ENCODE measurements around the gene CHCHD3. TPM values are rescaled to one million over a fixed set of nuclear protein-coding genes. Genes with fewer than 3 reads are reported as not detected.

The CHCHD3 gene
- total and polyA plus RNA-seq, 9 of the 15 experiments (the other 6 are each of a cell fraction or from before 2014, with no cell fraction given) = 66.2 to 279 (median 204) TPM

- H3K36me3 ChIP-seq (ENCODE audit: control insufficient read depth, insufficient read depth, low read length) = peaks cover 7% of the 10 kb centered on the region; the same call in 2 of the 3 replicates
- H3K4me1 ChIP-seq (replicated peaks in 1 of 2; ENCODE audit: control insufficient read depth in 2 of 2, insufficient read depth in 2 of 2, low read length in 2 of 2) = no peaks in the 10 kb centered on the region
- H3K4me3 ChIP-seq = no peak overlapping the region
- H3K9me3 ChIP-seq (replicated peaks; ENCODE audit: control insufficient read depth, insufficient read depth, low read depth, low read length) = no peaks in the 10 kb centered on the region
- H3K9ac ChIP-seq (ENCODE audit: insufficient read depth in 1 of 2, low read depth in 2 of 2, low read length in 2 of 2) = no peak overlapping the region
- BruUV-seq (replicated peaks) = no TSS peak
- H3K4me2 ChIP-seq (ENCODE audit: insufficient read depth, low read length) = no peak overlapping the region
- 79% methylated on average over 4 of the region's 4 CpGs for WGBS (ENCODE audit: insufficient coverage, low coverage, missing lambda C conversion rate)
- H2AFZ ChIP-seq (ENCODE audit: low read depth, low read length) = no peak overlapping the region
- H3K27ac ChIP-seq (ENCODE audit: extremely low read depth, low read depth, low read length) = no peak overlapping the region
- CTCF ChIA-PET (ENCODE audit: low intra/inter-chr PET ratio) = no interaction called here
- FAIRE-seq (no peak), DNase-seq (ENCODE audit: extremely low read depth in 1 of 4, low spot score in 3 of 4) (no peak), ATAC-seq (no peak)
- in situ Hi-C loops (cut with MboI) = no loop called here
- intact Hi-C loops (cut with micrococcal nuclease) = no loop called here
- peaks cover 4% of the 10 kb centered on the region for H3K9me1 ChIP-seq (ENCODE audit: control insufficient read depth, insufficient read depth, low read length)
- H4K20me1 ChIP-seq (replicated peaks; ENCODE audit: control insufficient read depth, insufficient read depth, low read length) = no peaks in the 10 kb centered on the region
- POLR2A ChIA-PET = no interaction called here
- H3K79me2 ChIP-seq (ENCODE audit: control insufficient read depth, insufficient read depth, low read length) = peaks cover 4% of the 10 kb centered on the region; the same call in 1 of the 3 replicates
- TF ChIP-seq TFE3 (CRISPR knock-in tag; IDR thresholded peaks at IDR 0.05) = peak; percentile 69
- peak; percentile 31; the same call in 1 of the 2 replicates for TF ChIP-seq RAD51 (IDR thresholded peaks at IDR 0.05; ENCODE audit: borderline replicate concordance, low read depth)
- no peak for TF ChIP-seq ZNF41 (CRISPR knock-in tag; conservative IDR thresholded peaks at IDR 0.05)
- TF ChIP-seq NCOA2 (IDR thresholded peaks at IDR 0.05; ENCODE audit: partially characterized antibody in 2 of 2) = no peak
- no peak for TF ChIP-seq ZNF551 (CRISPR knock-in tag; IDR thresholded peaks at IDR 0.05)
- H3K27me3 ChIP-seq (ENCODE audit: control insufficient read depth in 2 of 2, insufficient read depth in 2 of 2, low read length in 2 of 2) = no peaks in the 10 kb centered on the region
These were observed 140.0 kb downstream of the CHCHD3 start for GRCh38 chr7:132941905-132942304.

All from K562 (cell line).